ENCODE data around the gene PHOSPHO2.

PHOSPHO2 gene

DNA sequence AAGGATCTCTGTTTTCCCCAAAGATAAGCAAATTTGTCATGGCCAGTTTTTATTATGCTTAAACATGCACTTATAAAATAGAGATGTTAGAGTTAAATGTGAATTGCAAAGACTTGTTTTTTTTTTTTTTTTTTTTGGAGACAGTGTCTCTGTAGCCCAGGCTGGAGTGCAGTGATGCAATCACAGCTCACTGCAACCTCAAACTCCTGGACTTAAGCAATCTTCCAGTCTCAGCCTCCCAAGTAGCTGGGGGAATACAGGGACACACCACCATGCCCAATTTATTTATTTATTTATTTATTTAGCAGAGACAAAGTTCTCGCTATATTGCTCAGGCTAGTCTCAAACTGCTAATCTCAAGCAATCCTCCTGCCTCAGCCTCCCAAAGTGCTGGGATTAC, 15.1 kb downstream of the PHOSPHO2 start:
- Histone ChIP-seq H3K4me3 (ENCODE audit: low read depth, low read length) (no peak overlapping the region), H3K36me3 (ENCODE audit: control insufficient read depth in 2 of 2, insufficient read depth in 1 of 2, low read length in 2 of 2) (peaks cover 0 to 14% of the 10 kb centered on the region in 2 experiments; a peak in 1 of 3 replicates), H3K27ac (ENCODE audit: extremely low read depth, low read depth, low read length) (no peak overlapping the region), H3K9me3 (ENCODE audit: control insufficient read depth, insufficient read depth, low read depth, low read length) (no peaks in the 10 kb centered on the region), H3K4me1 (ENCODE audit: control insufficient read depth, insufficient read depth, low read length) (no peaks in the 10 kb centered on the region)
- TF ChIP-seq ZNF623 (tag by site-specific recombination; IDR thresholded peaks at IDR 0.05) (no peak), HOXC10 (CRISPR knock-in tag; IDR thresholded peaks at IDR 0.05) (no peak), KLF10 (tag by site-specific recombination; IDR thresholded peaks at IDR 0.05) (no peak), ZNF548 (tag by site-specific recombination; IDR thresholded peaks at IDR 0.05) (no peak), KLF9 (tag by site-specific recombination; IDR thresholded peaks at IDR 0.05; ENCODE audit: low read depth) (no peak), ZNF239 (tag by site-specific recombination; IDR thresholded peaks at IDR 0.05) (no peak), ZNF132 (tag by site-specific recombination; IDR thresholded peaks at IDR 0.05; ENCODE audit: borderline replicate concordance) (no peak), ZNF19 (tag by site-specific recombination; IDR thresholded peaks at IDR 0.05; ENCODE audit: low read depth) (no peak), ZEB2 (tag by site-specific recombination; IDR thresholded peaks at IDR 0.05) (no peak)
- TF ChIP-seq, protein P1, sequence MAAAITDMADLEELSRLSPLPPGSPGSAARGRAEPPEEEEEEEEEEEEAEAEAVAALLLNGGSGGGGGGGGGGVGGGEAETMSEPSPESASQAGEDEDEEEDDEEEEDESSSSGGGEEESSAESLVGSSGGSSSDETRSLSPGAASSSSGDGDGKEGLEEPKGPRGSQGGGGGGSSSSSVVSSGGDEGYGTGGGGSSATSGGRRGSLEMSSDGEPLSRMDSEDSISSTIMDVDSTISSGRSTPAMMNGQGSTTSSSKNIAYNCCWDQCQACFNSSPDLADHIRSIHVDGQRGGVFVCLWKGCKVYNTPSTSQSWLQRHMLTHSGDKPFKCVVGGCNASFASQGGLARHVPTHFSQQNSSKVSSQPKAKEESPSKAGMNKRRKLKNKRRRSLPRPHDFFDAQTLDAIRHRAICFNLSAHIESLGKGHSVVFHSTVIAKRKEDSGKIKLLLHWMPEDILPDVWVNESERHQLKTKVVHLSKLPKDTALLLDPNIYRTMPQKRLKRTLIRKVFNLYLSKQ (tag by site-specific recombination; IDR thresholded peaks at IDR 0.05; ENCODE audit: borderline replicate concordance) = no peak
- TF ChIP-seq, protein P2, sequence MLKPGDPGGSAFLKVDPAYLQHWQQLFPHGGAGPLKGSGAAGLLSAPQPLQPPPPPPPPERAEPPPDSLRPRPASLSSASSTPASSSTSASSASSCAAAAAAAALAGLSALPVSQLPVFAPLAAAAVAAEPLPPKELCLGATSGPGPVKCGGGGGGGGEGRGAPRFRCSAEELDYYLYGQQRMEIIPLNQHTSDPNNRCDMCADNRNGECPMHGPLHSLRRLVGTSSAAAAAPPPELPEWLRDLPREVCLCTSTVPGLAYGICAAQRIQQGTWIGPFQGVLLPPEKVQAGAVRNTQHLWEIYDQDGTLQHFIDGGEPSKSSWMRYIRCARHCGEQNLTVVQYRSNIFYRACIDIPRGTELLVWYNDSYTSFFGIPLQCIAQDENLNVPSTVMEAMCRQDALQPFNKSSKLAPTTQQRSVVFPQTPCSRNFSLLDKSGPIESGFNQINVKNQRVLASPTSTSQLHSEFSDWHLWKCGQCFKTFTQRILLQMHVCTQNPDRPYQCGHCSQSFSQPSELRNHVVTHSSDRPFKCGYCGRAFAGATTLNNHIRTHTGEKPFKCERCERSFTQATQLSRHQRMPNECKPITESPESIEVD (tag by site-specific recombination; IDR thresholded peaks at IDR 0.05) = no peak
- TF ChIP-seq, protein P3, sequence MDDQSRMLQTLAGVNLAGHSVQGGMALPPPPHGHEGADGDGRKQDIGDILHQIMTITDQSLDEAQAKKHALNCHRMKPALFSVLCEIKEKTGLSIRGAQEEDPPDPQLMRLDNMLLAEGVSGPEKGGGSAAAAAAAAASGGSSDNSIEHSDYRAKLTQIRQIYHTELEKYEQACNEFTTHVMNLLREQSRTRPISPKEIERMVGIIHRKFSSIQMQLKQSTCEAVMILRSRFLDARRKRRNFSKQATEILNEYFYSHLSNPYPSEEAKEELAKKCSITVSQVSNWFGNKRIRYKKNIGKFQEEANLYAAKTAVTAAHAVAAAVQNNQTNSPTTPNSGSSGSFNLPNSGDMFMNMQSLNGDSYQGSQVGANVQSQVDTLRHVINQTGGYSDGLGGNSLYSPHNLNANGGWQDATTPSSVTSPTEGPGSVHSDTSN (CRISPR knock-in tag; IDR thresholded peaks at IDR 0.05) = no peak
- TF ChIP-seq, protein P4, sequence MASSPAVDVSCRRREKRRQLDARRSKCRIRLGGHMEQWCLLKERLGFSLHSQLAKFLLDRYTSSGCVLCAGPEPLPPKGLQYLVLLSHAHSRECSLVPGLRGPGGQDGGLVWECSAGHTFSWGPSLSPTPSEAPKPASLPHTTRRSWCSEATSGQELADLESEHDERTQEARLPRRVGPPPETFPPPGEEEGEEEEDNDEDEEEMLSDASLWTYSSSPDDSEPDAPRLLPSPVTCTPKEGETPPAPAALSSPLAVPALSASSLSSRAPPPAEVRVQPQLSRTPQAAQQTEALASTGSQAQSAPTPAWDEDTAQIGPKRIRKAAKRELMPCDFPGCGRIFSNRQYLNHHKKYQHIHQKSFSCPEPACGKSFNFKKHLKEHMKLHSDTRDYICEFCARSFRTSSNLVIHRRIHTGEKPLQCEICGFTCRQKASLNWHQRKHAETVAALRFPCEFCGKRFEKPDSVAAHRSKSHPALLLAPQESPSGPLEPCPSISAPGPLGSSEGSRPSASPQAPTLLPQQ (tag by site-specific recombination; IDR thresholded peaks at IDR 0.05) = no peak
- POLR2A ChIA-PET = no interaction called here
- CTCF ChIA-PET = no interaction called here

DNA sequence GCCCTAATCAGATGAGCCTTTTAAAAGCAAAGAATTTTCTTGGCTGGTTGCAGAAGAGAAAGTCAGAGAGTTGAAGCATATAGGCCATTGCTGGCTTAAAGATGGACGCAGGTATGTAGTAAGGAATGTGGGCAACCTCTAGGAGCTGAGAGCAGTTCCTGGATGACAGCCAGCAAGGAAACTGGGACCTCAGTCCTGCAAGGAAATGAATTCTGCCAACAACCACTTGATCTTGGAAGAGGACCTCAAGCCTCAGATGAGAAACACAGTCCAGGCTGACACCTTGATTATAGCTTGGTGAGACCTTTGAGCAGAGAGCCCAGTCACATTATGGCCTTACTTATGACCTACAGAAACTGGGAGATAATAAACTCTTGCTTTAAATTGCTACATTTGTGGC, 15.7 kb downstream of the PHOSPHO2 start:
- CTCF ChIA-PET = no interaction called here
- H3K36me3 ChIP-seq (ENCODE audit: control insufficient read depth in 2 of 2, insufficient read depth in 1 of 2, low read length in 2 of 2) = peaks cover 0 to 13% of the 10 kb centered on the region in 2 experiments; a peak in 1 of 3 replicates
- POLR2A ChIA-PET = no interaction called here

More for the DNA sequence above, 15.7 kb downstream of the PHOSPHO2 start:
- no peak for TF ChIP-seq ZNF394 (tag by site-specific recombination; IDR thresholded peaks at IDR 0.05; ENCODE audit: borderline replicate concordance)
- TF ChIP-seq GLI2 (tag by site-specific recombination; IDR thresholded peaks at IDR 0.05; ENCODE audit: borderline replicate concordance, low read depth) = no peak
- no peak for TF ChIP-seq ZNF792 (tag by site-specific recombination; IDR thresholded peaks at IDR 0.05)
- TF ChIP-seq ZNF248 (tag by site-specific recombination; IDR thresholded peaks at IDR 0.05) = no peak
- no peak for TF ChIP-seq ZNF514 (tag by site-specific recombination; IDR thresholded peaks at IDR 0.05)
- TF ChIP-seq ZNF169 (tag by site-specific recombination; IDR thresholded peaks at IDR 0.05) = no peak
- TF ChIP-seq, protein P5, sequence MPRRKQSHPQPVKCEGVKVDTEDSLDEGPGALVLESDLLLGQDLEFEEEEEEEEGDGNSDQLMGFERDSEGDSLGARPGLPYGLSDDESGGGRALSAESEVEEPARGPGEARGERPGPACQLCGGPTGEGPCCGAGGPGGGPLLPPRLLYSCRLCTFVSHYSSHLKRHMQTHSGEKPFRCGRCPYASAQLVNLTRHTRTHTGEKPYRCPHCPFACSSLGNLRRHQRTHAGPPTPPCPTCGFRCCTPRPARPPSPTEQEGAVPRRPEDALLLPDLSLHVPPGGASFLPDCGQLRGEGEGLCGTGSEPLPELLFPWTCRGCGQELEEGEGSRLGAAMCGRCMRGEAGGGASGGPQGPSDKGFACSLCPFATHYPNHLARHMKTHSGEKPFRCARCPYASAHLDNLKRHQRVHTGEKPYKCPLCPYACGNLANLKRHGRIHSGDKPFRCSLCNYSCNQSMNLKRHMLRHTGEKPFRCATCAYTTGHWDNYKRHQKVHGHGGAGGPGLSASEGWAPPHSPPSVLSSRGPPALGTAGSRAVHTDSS (tag by site-specific recombination; IDR thresholded peaks at IDR 0.05) = no peak
- TF ChIP-seq GLIS2 (tag by site-specific recombination; IDR thresholded peaks at IDR 0.05) = no peak
- TF ChIP-seq, protein P6, sequence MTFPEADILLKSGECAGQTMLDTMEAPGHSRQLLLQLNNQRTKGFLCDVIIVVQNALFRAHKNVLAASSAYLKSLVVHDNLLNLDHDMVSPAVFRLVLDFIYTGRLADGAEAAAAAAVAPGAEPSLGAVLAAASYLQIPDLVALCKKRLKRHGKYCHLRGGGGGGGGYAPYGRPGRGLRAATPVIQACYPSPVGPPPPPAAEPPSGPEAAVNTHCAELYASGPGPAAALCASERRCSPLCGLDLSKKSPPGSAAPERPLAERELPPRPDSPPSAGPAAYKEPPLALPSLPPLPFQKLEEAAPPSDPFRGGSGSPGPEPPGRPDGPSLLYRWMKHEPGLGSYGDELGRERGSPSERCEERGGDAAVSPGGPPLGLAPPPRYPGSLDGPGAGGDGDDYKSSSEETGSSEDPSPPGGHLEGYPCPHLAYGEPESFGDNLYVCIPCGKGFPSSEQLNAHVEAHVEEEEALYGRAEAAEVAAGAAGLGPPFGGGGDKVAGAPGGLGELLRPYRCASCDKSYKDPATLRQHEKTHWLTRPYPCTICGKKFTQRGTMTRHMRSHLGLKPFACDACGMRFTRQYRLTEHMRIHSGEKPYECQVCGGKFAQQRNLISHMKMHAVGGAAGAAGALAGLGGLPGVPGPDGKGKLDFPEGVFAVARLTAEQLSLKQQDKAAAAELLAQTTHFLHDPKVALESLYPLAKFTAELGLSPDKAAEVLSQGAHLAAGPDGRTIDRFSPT (tag by site-specific recombination; IDR thresholded peaks at IDR 0.05) = no peak
- no peak for TF ChIP-seq ZSCAN16 (tag by site-specific recombination; IDR thresholded peaks at IDR 0.05)
- TF ChIP-seq, protein P7, sequence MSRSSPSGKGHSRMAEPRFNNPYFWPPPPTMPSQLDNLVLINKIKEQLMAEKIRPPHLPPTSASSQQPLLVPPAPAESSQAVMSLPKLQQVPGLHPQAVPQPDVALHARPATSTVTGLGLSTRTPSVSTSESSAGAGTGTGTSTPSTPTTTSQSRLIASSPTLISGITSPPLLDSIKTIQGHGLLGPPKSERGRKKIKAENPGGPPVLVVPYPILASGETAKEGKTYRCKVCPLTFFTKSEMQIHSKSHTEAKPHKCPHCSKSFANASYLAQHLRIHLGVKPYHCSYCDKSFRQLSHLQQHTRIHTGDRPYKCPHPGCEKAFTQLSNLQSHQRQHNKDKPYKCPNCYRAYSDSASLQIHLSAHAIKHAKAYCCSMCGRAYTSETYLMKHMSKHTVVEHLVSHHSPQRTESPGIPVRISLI (tag by site-specific recombination; IDR thresholded peaks at IDR 0.05) = no peak
- Histone ChIP-seq H3K27ac (ENCODE audit: extremely low read depth, low read depth, low read length) (no peak overlapping the region), H3K4me1 (ENCODE audit: control insufficient read depth, insufficient read depth, low read length) (no peaks in the 10 kb centered on the region), H3K4me3 (ENCODE audit: low read depth, low read length) (no peak overlapping the region), H3K9me3 (ENCODE audit: control insufficient read depth, insufficient read depth, low read depth, low read length) (no peaks in the 10 kb centered on the region)

All from HEK293 (cell line).